VCaP (cell line): Measurements from ENCODE around the gene ZNFX1.

ENCODE experiments used
- H3K27ac ChIP-seq: fragments of 450-650 bp; 2 replicates; pipeline ENCODE4 v1.5.1; 2017
- TF ChIP-seq, protein P1 (sequence below): fragments of 450-650 bp; conservative IDR thresholded peaks from 2 replicates; pipeline ENCODE4 v1.5.1; 2017; ENCODE audit warnings: mild to moderate bottlenecking, moderate library complexity

Gene ZNFX1

DNA sequence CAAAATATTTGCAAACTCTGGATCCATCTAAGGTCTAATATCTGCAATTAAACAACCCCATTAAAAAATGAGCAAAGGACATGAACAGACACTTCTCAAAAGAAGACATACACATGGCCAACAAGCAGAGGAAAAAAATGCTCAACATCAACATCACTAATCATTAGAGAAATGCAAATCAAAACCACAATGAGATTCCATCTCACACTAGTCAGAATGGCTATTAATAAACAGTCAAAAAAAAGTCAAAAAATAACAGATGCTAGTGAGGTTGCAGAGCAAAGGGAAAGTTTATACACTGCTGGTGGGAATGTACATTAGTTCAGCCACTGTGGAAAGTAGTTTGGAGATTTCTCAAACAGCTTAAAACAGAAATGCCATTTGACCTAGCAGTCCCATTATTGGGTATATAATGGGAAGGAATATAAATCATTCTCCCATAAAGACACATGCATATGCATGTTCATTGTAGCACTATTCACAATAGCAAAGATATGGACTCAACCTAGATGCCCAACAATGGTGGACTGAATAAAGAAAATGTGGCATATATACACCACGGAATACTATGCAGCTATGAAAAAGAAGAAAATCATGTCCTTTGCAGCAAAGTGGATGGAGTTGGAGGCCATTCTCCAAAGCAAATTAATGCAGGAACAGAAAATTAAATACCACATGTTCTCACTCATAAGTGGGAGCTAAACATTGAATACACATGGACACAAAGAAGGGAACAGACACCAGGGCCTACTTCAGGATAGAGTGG, 9.1 kb downstream of the ZNFX1 start:
- TF ChIP-seq, protein P1, sequence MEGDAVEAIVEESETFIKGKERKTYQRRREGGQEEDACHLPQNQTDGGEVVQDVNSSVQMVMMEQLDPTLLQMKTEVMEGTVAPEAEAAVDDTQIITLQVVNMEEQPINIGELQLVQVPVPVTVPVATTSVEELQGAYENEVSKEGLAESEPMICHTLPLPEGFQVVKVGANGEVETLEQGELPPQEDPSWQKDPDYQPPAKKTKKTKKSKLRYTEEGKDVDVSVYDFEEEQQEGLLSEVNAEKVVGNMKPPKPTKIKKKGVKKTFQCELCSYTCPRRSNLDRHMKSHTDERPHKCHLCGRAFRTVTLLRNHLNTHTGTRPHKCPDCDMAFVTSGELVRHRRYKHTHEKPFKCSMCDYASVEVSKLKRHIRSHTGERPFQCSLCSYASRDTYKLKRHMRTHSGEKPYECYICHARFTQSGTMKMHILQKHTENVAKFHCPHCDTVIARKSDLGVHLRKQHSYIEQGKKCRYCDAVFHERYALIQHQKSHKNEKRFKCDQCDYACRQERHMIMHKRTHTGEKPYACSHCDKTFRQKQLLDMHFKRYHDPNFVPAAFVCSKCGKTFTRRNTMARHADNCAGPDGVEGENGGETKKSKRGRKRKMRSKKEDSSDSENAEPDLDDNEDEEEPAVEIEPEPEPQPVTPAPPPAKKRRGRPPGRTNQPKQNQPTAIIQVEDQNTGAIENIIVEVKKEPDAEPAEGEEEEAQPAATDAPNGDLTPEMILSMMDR: no peak
- H3K27ac ChIP-seq: no peak overlapping the region

DNA sequence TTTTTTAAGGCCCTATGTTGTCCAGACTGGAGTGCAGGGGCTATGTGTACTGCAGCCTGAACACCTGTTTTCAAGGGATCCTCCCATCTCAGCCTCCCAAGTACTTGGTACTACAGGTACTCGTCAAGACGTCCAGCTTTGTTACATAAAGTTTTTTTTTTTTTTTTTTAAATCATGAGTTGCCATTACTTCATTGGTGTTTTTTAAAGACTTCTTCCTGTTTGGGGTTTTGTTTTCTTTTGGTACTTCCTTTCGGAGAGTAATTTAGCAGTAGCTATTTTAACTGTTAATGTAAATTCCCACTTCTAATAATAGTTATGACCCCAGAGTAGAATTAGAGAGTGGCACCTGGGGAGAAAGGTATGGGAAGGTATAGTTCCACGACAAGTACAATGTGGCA, 10.5 kb downstream of the ZNFX1 start:
- no peak overlapping the region for H3K27ac ChIP-seq
- TF ChIP-seq, protein P1: no peak

- H3K27ac ChIP-seq: no peak overlapping the region
- TF ChIP-seq, protein P1: no peak
These were observed 15.4 kb downstream of the ZNFX1 start for GRCh38 chr20:49262444-49262843.

DNA sequence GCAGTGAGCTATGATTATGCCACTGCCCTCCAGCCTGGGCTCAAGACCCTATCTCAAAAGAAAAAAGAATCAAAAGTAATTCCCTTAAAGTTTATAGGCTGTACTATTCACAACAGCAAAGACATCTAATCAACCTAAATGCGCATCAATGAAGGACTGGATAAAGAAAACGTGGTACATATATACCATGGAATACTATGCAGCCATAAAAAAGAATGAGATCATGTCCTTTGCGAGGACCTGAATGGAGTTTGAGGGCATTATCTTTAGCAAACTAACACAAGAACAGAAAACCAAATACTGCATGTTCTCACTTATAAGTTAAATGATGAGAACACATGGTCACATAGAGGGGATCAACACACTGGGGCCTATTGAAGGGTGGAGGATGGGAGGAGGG, 16.7 kb downstream of the ZNFX1 start:
- TF ChIP-seq, protein P1: no peak
- H3K27ac ChIP-seq: no peak overlapping the region

DNA sequence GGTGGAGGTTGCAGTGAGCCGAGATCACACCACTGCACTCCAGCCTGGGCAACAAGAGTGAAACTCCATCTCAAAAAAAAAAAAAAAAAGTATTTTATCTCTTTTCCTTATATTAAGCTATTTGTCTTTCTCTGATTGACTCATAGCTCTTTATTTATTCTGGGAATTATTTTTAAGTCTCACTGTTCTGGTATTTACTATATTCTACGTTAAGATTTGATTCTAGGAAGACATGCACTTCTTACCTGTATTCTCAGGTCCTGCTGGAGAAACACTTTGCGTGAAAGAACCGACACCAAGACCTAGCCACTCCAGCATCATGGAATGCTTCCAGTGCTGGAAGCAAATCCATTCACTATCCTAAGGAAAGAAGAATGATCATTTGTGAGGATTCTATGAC, 17.6 kb downstream of the ZNFX1 start:
- no peak overlapping the region for H3K27ac ChIP-seq
- TF ChIP-seq, protein P1: no peak

GRCh38 chr20:49259799-49260198, 18.1 kb downstream of the ZNFX1 start:
- H3K27ac ChIP-seq: no peak overlapping the region
- TF ChIP-seq, protein P1: no peak

DNA sequence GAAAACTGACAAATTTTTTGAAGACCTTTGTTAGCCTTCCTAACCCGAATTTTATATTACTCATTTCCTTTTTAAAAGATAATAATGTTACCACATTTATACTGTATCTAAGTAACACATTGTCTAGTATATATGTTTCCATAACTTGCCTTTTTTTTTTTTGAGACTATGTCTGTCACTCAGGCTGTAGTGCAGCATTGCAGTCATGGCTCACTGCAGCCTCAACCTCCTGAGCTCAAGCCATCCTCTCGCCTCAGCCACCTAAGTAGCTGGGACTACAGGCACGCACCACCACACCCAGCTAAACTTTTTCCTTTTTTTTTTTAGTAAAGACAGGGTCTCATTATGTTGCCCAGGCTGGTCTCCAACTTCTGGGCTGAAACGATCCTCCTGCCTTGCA, 18.6 kb downstream of the ZNFX1 start:
- H3K27ac ChIP-seq: no peak overlapping the region
- TF ChIP-seq, protein P1: no peak
